B cell (primary cell): ENCODE measurements around the gene MRPL52. TPM values are rescaled to one million over a fixed set of nuclear protein-coding genes. Genes with fewer than 3 reads are reported as not detected.
A peak's percentile ranks its signal among the peaks of the same experiment; 100 is the strongest.

Experiments used
- ATAC-seq: fragments of 200-7000 bp; cut with Tn5 transposase; one replicate; pipeline ENCODE4 v1.10.0; 2021; ENCODE audit warnings: low read depth, mild to moderate bottlenecking, moderate number of reproducible peaks, moderate library complexity
- CTCF ChIA-PET: fragments of 350-600 bp; sonication (Branson Sonifier 250); formaldehyde crosslinking; loops from one replicate; lab custom pipeline; 2021; ENCODE audit warnings: antibody characterized with exemption, inconsistent platforms; lab: Charles Lee
- POLR2A ChIA-PET: fragments of 350-600 bp; sonication (Branson Sonifier 250); formaldehyde crosslinking; loops from one replicate; lab custom pipeline; 2021; ENCODE audit warnings: antibody characterized with exemption; lab: Charles Lee
- DNase-seq: peaks from one replicate; pipeline ENCODE4 v3.0.0; 2013
- H2AFZ ChIP-seq: 2 replicates; pipeline ENCODE4 v1.6.1; 2012; ENCODE audit warnings: mild to moderate bottlenecking, low read depth, low read length; ENCODE audit not compliant: insufficient read depth, poor library complexity, severe bottlenecking
- H3K27ac ChIP-seq, 2 donors: 1 replicate in 1 of 2; 2 replicates in 1 of 2; pipeline ENCODE4 v1.5.1; 2012 to 2013; ENCODE audit warnings: low read length in 2 of 2, mild to moderate bottlenecking in 2 of 2, moderate library complexity in 1 of 2
- H3K27me3 ChIP-seq, 4 experiments: fragments of 200-600 bp in 1 of 4; sonication (generic) in 1 of 4; replicated peaks in 1 of 4; 1 replicate in 2 of 4; 2 replicates in 2 of 4; pipeline versions ENCODE4 v1.6.1 to v1.7.0; 2013 to 2016; ENCODE audit warnings: low read length in 3 of 4, mild to moderate bottlenecking in 2 of 4, mixed read lengths in 1 of 4, moderate library complexity in 1 of 4; ENCODE audit not compliant: insufficient read depth in 4 of 4, control insufficient read depth in 3 of 4; ENCODE audit errors: control extremely low read depth in 1 of 4
- H3K36me3 ChIP-seq, 2 experiments: replicated peaks in 1 of 2; 1 replicate in 1 of 2; 2 replicates in 1 of 2; pipeline versions ENCODE4 v1.6.1 to v1.7.1; 2013; ENCODE audit warnings: low read length in 1 of 2; ENCODE audit not compliant: insufficient read depth in 2 of 2, control insufficient read depth in 1 of 2; ENCODE audit errors: control extremely low read depth in 1 of 2, extremely low read depth in 1 of 2
- H3K4me1 ChIP-seq, 2 donors: fragments of 200-600 bp in 1 of 2; sonication (generic) in 1 of 2; 1 replicate in 1 of 2; 2 replicates in 1 of 2; pipeline versions ENCODE4 v1.5.1 to v1.6.1; 2013 to 2017; ENCODE audit warnings: low read length in 2 of 2; ENCODE audit not compliant: control insufficient read depth in 2 of 2, insufficient read depth in 2 of 2
- H3K4me2 ChIP-seq: replicated peaks from 2 replicates; pipeline ENCODE3; 2012; ENCODE audit warnings: mild to moderate bottlenecking, low read depth, low read length; ENCODE audit not compliant: poor library complexity, severe bottlenecking
- H3K4me3 ChIP-seq, 5 experiments: fragments of 200-600 bp in 1 of 5; sonication (generic) in 1 of 5; 1 replicate in 3 of 5; 2 replicates in 2 of 5; pipeline versions ENCODE4 v1.5.1 to v1.7.0; 2011 to 2016; ENCODE audit warnings: low read length in 4 of 5, mild to moderate bottlenecking in 4 of 5, low read depth in 2 of 5, control low read depth in 1 of 5, moderate library complexity in 1 of 5; ENCODE audit not compliant: insufficient read depth in 1 of 5; ENCODE audit errors: control extremely low read depth in 1 of 5, extremely low read depth in 1 of 5
- H3K79me2 ChIP-seq: fragments of 200-600 bp; sonication (generic); one replicate; pipeline ENCODE4 v1.6.0; 2016; ENCODE audit warnings: low read length; ENCODE audit not compliant: control insufficient read depth, insufficient read depth
- H3K9ac ChIP-seq: fragments of 200-600 bp; sonication (generic); 2 replicates; pipeline ENCODE4 v1.6.1; 2017; ENCODE audit warnings: mild to moderate bottlenecking, low read length, moderate library complexity
- H3K9me3 ChIP-seq, 3 donors: one replicate each; pipeline versions ENCODE4 v1.6.1 to v1.7.1; 2013; ENCODE audit warnings: low read length in 2 of 3; ENCODE audit not compliant: control insufficient read depth in 2 of 3, insufficient read depth in 1 of 3; ENCODE audit errors: control extremely low read depth in 1 of 3
- H4K20me1 ChIP-seq: 2 replicates; pipeline ENCODE4 v1.6.0; 2012; ENCODE audit warnings: mild to moderate bottlenecking, low read length; ENCODE audit not compliant: insufficient read depth, control insufficient read depth, poor library complexity, severe bottlenecking
- H3K27ac Mint-ChIP-seq: one replicate; pipeline ENCODE4 v1.8.0; 2021; ENCODE audit warnings: mixed read lengths
- H3K27me3 Mint-ChIP-seq: one replicate; pipeline ENCODE4 v1.8.0; 2021; ENCODE audit warnings: mixed read lengths
- H3K4me1 Mint-ChIP-seq: one replicate; pipeline ENCODE4 v1.8.0; 2021; ENCODE audit warnings: mixed read lengths
- H3K4me3 Mint-ChIP-seq: one replicate; pipeline ENCODE4 v1.8.0; 2021; ENCODE audit warnings: mixed read lengths
- H3K9me3 Mint-ChIP-seq: one replicate; pipeline ENCODE4 v1.8.0; 2022; ENCODE audit warnings: mixed read lengths; ENCODE audit not compliant: insufficient read depth
- CTCF ChIP-seq: fragments of 200-600 bp; IDR thresholded peaks from one replicate; pipeline ENCODE4 v1.8.0; 2022; ENCODE audit warnings: antibody characterized with exemption, mild to moderate bottlenecking
- WGBS: methylation state at CpG from one replicate; pipeline ENCODE4 v1.1.5; 2013; ENCODE audit warnings: missing lambda C conversion rate; ENCODE audit not compliant: insufficient coverage; 5-methylcytosine and 5-hydroxymethylcytosine counted together
- intact Hi-C: fragments of 100-400 bp; cut with micrococcal nuclease; formaldehyde crosslinking; loops from one replicate; pipeline ENCODE4 v1.10.0; 2022
- polyA plus RNA-seq: library from polyadenylated mRNA; depleted of rRNA; stranded (reverse); fragments of >200 nt; gene quantifications from 2 replicates; pipeline ENCODE4 v1.2.3, GENCODE V29; 2012
- total RNA-seq, 2 donors: library from RNA; stranded (reverse); fragments of 120-200 nt in 1 of 2; gene quantifications; 1 replicate in 1 of 2; 2 replicates in 1 of 2; pipeline versions ENCODE4 v1.2.3 to v1.2.4, GENCODE V29; 2013 to 2022

The MRPL52 gene
- total and polyA plus RNA-seq, 2 donors (not counting 1 experiment from before 2014, with no cell fraction given), result 37.4 to 91.6 TPM

- TF ChIP-seq CTCF, result no peak
- Histone ChIP-seq H3K27ac (no peak overlapping the region), H3K4me1 (peaks cover 18 to 22% of the 10 kb centered on the region in 2 donors), H3K79me2 (no peaks in the 10 kb centered on the region), H3K36me3 (peaks cover 10 to 27% of the 10 kb centered on the region in 2 experiments), H3K4me3 (peak overlapping the region; percentile 30 to 66 (median 62)), H3K27me3 (peaks cover 0 to 29% (median 11%) of the 10 kb centered on the region in 4 experiments), H3K4me2 (peak overlapping the region; percentile 88), H3K9me3 (peaks cover 0 to 5% (median 0%) of the 10 kb centered on the region in 3 donors), H4K20me1 (no peaks in the 10 kb centered on the region), H2AFZ (peak overlapping the region; percentile 88), H3K9ac (peak overlapping the region; percentile 60)
- intact Hi-C loops, result no loop called here
- ChIA-PET POLR2A (interaction anchor here (0.7 to 1.6 kb wide), 4 partner anchors 14 to 438 kb away, joined by 3 to 6 read pairs (median 4); no protein-coding TSS in a partner anchor), CTCF (interaction anchor here (0.7 to 5.0 kb wide), 12 partner anchors 9 to 264 kb away, joined by 3 to 62 read pairs (median 6); partner anchors contain the start of genes LRP10 and OXA1L)
- Mint-ChIP-seq H3K27me3 (peaks cover 4% of the 10 kb centered on the region), H3K9me3 (no peaks in the 10 kb centered on the region), H3K4me3 (peak overlapping the region; percentile 96), H3K27ac (peak overlapping the region; percentile 94), H3K4me1 (peaks cover 19% of the 10 kb centered on the region)
- DNase-seq (peak; percentile 49), ATAC-seq (peak; percentile 39)
- 6% methylated on average over 49 of the region's 57 CpGs for WGBS
Measured at GRCh38 chr14:22837114-22837749, 7.5 kb downstream of the MRPL52 start.
